Measurements from ENCODE around the gene OR13A1.
"Not testable (repeated sequence)": the region's sequence is repeated elsewhere in the genome, so short reads cannot be mapped to it uniquely, and the experiment has no call there.

The OR13A1 gene

GRCh38 chr10:45274364-45274763 is 41.0 kb downstream of the OR13A1 start:
- H3K4me3 ChIP-seq (ENCODE audit: low read depth, low read length), result no peak overlapping the region
- no peak for TF ChIP-seq CTCF (conservative IDR thresholded peaks at IDR 0.05; ENCODE audit: low read depth, low read length)
- no peak for DNase-seq (ENCODE audit: low read depth)

- not testable (repeated sequence) for H3K4me3 ChIP-seq (ENCODE audit: low read depth, low read length); DNase-seq (ENCODE audit: low read depth)
Measured at GRCh38 chr10:45267777-45268176, 47.6 kb downstream of the OR13A1 start.

- TF ChIP-seq CTCF (conservative IDR thresholded peaks at IDR 0.05; ENCODE audit: low read depth, low read length), result no peak
Measured at GRCh38 chr10:45265996-45266395, 49.4 kb downstream of the OR13A1 start.

GRCh38 chr10:45261946-45262345 is 53.5 kb downstream of the OR13A1 start:
- H3K4me3 ChIP-seq (ENCODE audit: low read depth, low read length), result no peak overlapping the region
- DNase-seq (ENCODE audit: low read depth), result no peak
- TF ChIP-seq CTCF (conservative IDR thresholded peaks at IDR 0.05; ENCODE audit: low read depth, low read length), result no peak

More at GRCh38 chr10:45265996-45266395, 49.4 kb downstream of the OR13A1 start:
- no peak for DNase-seq (ENCODE audit: low read depth)
- no peak overlapping the region for H3K4me3 ChIP-seq (ENCODE audit: low read depth, low read length)

- DNase-seq (ENCODE audit: low read depth), result no peak
- no peak overlapping the region for H3K4me3 ChIP-seq (ENCODE audit: low read depth, low read length)
- no peak for TF ChIP-seq CTCF (conservative IDR thresholded peaks at IDR 0.05; ENCODE audit: low read depth, low read length)
Measured at GRCh38 chr10:45261243-45261775, 54.1 kb downstream of the OR13A1 start.

GRCh38 chr10:45260635-45261034 is 54.8 kb downstream of the OR13A1 start:
- H3K4me3 ChIP-seq (ENCODE audit: low read depth, low read length); DNase-seq (ENCODE audit: low read depth): not testable (repeated sequence)

- not testable (repeated sequence) for DNase-seq (ENCODE audit: low read depth); H3K4me3 ChIP-seq (ENCODE audit: low read depth, low read length)
Measured at GRCh38 chr10:45259786-45260495, 55.5 kb downstream of the OR13A1 start.

- TF ChIP-seq CTCF (conservative IDR thresholded peaks at IDR 0.05; ENCODE audit: low read depth, low read length), result no peak
- DNase-seq (ENCODE audit: low read depth), result no peak
- no peak overlapping the region for H3K4me3 ChIP-seq (ENCODE audit: low read depth, low read length)
Measured at GRCh38 chr10:45257600-45257999, 57.8 kb downstream of the OR13A1 start.

Measured in choroid plexus epithelial cell (primary cell).